DMS53 treated with DMSO at 0.1 percent for 48 hours (cell line): Measurements from ENCODE around the gene NDC1.
"Not testable (repeated sequence)": the region's sequence is repeated elsewhere in the genome, so short reads cannot be mapped to it uniquely, and the experiment has no call there.

ENCODE experiments used
- DNase-seq: peaks from one replicate; lab custom pipeline; 2025; ENCODE audit not compliant: unreplicated experiment; lab: John Stamatoyannopoulos, UW

The NDC1 gene

GRCh38 chr1:53826367-53826766 lies 11.7 kb downstream of the NDC1 start:
- DNase-seq, result no peak

- no peak for DNase-seq
Observed at GRCh38 chr1:53825306-53825705, 12.8 kb downstream of the NDC1 start.

- DNase-seq, result no peak
Observed at GRCh38 chr1:53822931-53823330, 15.2 kb downstream of the NDC1 start.

- no peak for DNase-seq
Observed at GRCh38 chr1:53821380-53821779, 16.7 kb downstream of the NDC1 start.

- DNase-seq, result no peak
Observed at GRCh38 chr1:53819387-53819786, 18.7 kb downstream of the NDC1 start.

GRCh38 chr1:53816584-53816983 lies 21.5 kb downstream of the NDC1 start:
- not testable (repeated sequence) for DNase-seq

- not testable (repeated sequence) for DNase-seq
Observed at GRCh38 chr1:53815484-53815883, 22.6 kb downstream of the NDC1 start.

GRCh38 chr1:53811414-53811851 lies 26.7 kb downstream of the NDC1 start:
- no peak for DNase-seq

GRCh38 chr1:53810497-53810896 lies 27.6 kb downstream of the NDC1 start:
- no peak for DNase-seq

GRCh38 chr1:53810007-53810406 lies 28.1 kb downstream of the NDC1 start:
- no peak for DNase-seq

GRCh38 chr1:53807916-53808315 lies 30.2 kb downstream of the NDC1 start:
- no peak for DNase-seq

GRCh38 chr1:53804791-53805505 lies 33.1 kb downstream of the NDC1 start:
- no peak for DNase-seq

GRCh38 chr1:53804181-53804580 lies 33.9 kb downstream of the NDC1 start:
- no peak for DNase-seq

- DNase-seq, result no peak
Observed at GRCh38 chr1:53800621-53801020, 37.5 kb downstream of the NDC1 start.

GRCh38 chr1:53799141-53799540 lies 39.0 kb downstream of the NDC1 start:
- no peak for DNase-seq

GRCh38 chr1:53792806-53793205 lies 45.3 kb downstream of the NDC1 start:
- DNase-seq, result no peak

- no peak for DNase-seq
Observed at GRCh38 chr1:53787655-53788054, 50.4 kb downstream of the NDC1 start.

GRCh38 chr1:53783056-53783455 lies 55.0 kb downstream of the NDC1 start:
- DNase-seq, result no peak

GRCh38 chr1:53781654-53782053 lies 56.4 kb downstream of the NDC1 start:
- no peak for DNase-seq

- DNase-seq, result no peak
Observed at GRCh38 chr1:53777272-53777671, 60.8 kb downstream of the NDC1 start.

GRCh38 chr1:53771648-53772047 lies 66.4 kb downstream of the NDC1 start:
- no peak for DNase-seq

- DNase-seq, result no peak
Observed at GRCh38 chr1:53769780-53770179, 68.3 kb downstream of the NDC1 start.

GRCh38 chr1:53769184-53769583 lies 68.9 kb downstream of the NDC1 start:
- DNase-seq, result no peak
